GM23248 (cell line): ENCODE data around the gene MACC1. TPM values are rescaled to one million over a fixed set of nuclear protein-coding genes. Genes with fewer than 3 reads are reported as not detected.

ENCODE experiments used
- DNase-seq: peaks from one replicate; pipeline ENCODE4 v3.0.0-alpha.2; 2015
- H2AFZ ChIP-seq: fragments of 200-600 bp; sonication (generic); 2 replicates; pipeline ENCODE4 v1.6.1; 2016; ENCODE audit warnings: antibody characterized with exemption
- H3F3A ChIP-seq: fragments of 200-600 bp; sonication (generic); 2 replicates; pipeline ENCODE4 v1.6.1; 2016; ENCODE audit warnings: mild to moderate bottlenecking, antibody characterized with exemption, mixed run types; ENCODE audit not compliant: insufficient read depth
- H3K27ac ChIP-seq: fragments of 200-600 bp; sonication (generic); 2 replicates; pipeline ENCODE4 v1.5.1; 2016; ENCODE audit warnings: mild to moderate bottlenecking
- H3K27me3 ChIP-seq: fragments of 200-600 bp; sonication (generic); replicated peaks from 2 replicates; pipeline ENCODE4 v1.6.1; 2016; ENCODE audit warnings: mild to moderate bottlenecking; ENCODE audit not compliant: insufficient read depth
- H3K36me3 ChIP-seq: fragments of 200-600 bp; sonication (generic); 2 replicates; pipeline ENCODE4 v1.6.1; 2016; ENCODE audit warnings: low read depth, mild to moderate bottlenecking
- H3K4me1 ChIP-seq: fragments of 200-600 bp; sonication (generic); 2 replicates; pipeline ENCODE4 v1.6.1; 2016; ENCODE audit warnings: mild to moderate bottlenecking; ENCODE audit not compliant: insufficient read depth
- H3K4me2 ChIP-seq: fragments of 200-600 bp; sonication (generic); one replicate; pipeline ENCODE4 v1.6.1; 2016; ENCODE audit warnings: mild to moderate bottlenecking; ENCODE audit not compliant: unreplicated experiment
- H3K4me3 ChIP-seq: fragments of 200-600 bp; sonication (generic); 2 replicates; pipeline ENCODE4 v1.5.1; 2016; ENCODE audit warnings: mild to moderate bottlenecking
- H3K79me2 ChIP-seq: fragments of 200-600 bp; sonication (generic); 2 replicates; pipeline ENCODE4 v1.6.1; 2016; ENCODE audit warnings: mild to moderate bottlenecking; ENCODE audit not compliant: insufficient read depth
- H3K9ac ChIP-seq: fragments of 200-600 bp; sonication (generic); 2 replicates; pipeline ENCODE4 v1.6.1; 2016; ENCODE audit warnings: mild to moderate bottlenecking
- H3K9me2 ChIP-seq: fragments of 200-600 bp; sonication (generic); 2 replicates; pipeline ENCODE4 v1.6.1; 2016; ENCODE audit warnings: mixed run types, mild to moderate bottlenecking, moderate library complexity; ENCODE audit not compliant: insufficient read depth
- H3K9me3 ChIP-seq: fragments of 200-600 bp; sonication (generic); one replicate; pipeline ENCODE4 v1.6.1; 2017; ENCODE audit warnings: low read depth
- H4K20me1 ChIP-seq: fragments of 200-600 bp; sonication (generic); 2 replicates; pipeline ENCODE4 v1.6.0; 2016; ENCODE audit not compliant: insufficient read depth
- EZH2 ChIP-seq: fragments of 200-600 bp; sonication (generic); IDR thresholded peaks from 2 replicates; pipeline ENCODE4 v1.6.1; 2018; ENCODE audit warnings: antibody characterized with exemption, mild to moderate bottlenecking; ENCODE audit not compliant: insufficient read depth, poor library complexity, severe bottlenecking
- EZH2phosphoT487 ChIP-seq: fragments of 200-600 bp; sonication (generic); IDR thresholded peaks from 2 replicates; pipeline ENCODE4 v1.6.1; 2018; ENCODE audit warnings: antibody characterized with exemption, moderate library complexity, mild to moderate bottlenecking, low read depth; ENCODE audit not compliant: insufficient read depth
- WGBS, 2 experiments: methylation state at CpG; one replicate each; pipeline ENCODE4 v1.1.6; 2015 to 2017; ENCODE audit warnings: low lambda C conversion rate in 2 of 2, low coverage in 1 of 2; ENCODE audit errors: missing lambda C conversion rate in 2 of 2; 5-methylcytosine and 5-hydroxymethylcytosine counted together
- in situ Hi-C: fragments of 300-500 bp; cut with MboI; formaldehyde crosslinking; loops from 2 replicates; pipeline ENCODE4 v1.15.0; 2020
- polyA plus RNA-seq: library from polyadenylated mRNA; unstranded; fragments of >200 nt; fragmentation: Nextera tagmentation; extraction: Ambion mirVana; gene quantifications from 2 replicates; pipeline ENCODE4 v1.2.1, GENCODE V29; 2016
- total RNA-seq: library from RNA; depleted of rRNA; stranded (reverse); fragments of >200 nt; shearing (Covaris generic); gene quantifications from 2 replicates; pipeline ENCODE4 v1.2.3, GENCODE V29; 2014

Gene MACC1
- total and polyA plus RNA-seq, 2 experiments from 2014 or later: 0.05 to 0.11 TPM

- no peaks in the 10 kb centered on the region for H3K36me3 ChIP-seq
- H3K9me2 ChIP-seq: peaks cover 4% of the 10 kb centered on the region; the same call in 1 of the 2 replicates
- H3K9me3 ChIP-seq: no peaks in the 10 kb centered on the region
- no peak for TF ChIP-seq EZH2phosphoT487
- no peak for TF ChIP-seq EZH2
- H2AFZ ChIP-seq: no peak overlapping the region
- in situ Hi-C loops: no loop called here
- no peak for DNase-seq
- H3K9ac ChIP-seq: no peak overlapping the region
- H3K27ac ChIP-seq: no peak overlapping the region
- 97 to 100% methylated on average over 1 of the region's 1 CpG for WGBS, 2 experiments
- no peaks in the 10 kb centered on the region for H3K27me3 ChIP-seq
- H3K79me2 ChIP-seq: no peaks in the 10 kb centered on the region
- H4K20me1 ChIP-seq: no peaks in the 10 kb centered on the region
- H3K4me3 ChIP-seq: no peak overlapping the region
- H3K4me2 ChIP-seq: no peak overlapping the region
- H3K4me1 ChIP-seq: peaks cover 38% of the 10 kb centered on the region
- peaks cover 18% of the 10 kb centered on the region for H3F3A ChIP-seq
Measured at GRCh38 chr7:20232848-20233247, 15.7 kb upstream of the MACC1 start.

GRCh38 chr7:20229646-20230500 lies 12.7 kb upstream of the MACC1 start:
- Histone ChIP-seq H3K9me2 (peaks cover 4% of the 10 kb centered on the region; the same call in 1 of the 2 replicates), H3K79me2 (no peaks in the 10 kb centered on the region), H3K4me3 (no peak overlapping the region), H3K27me3 (no peaks in the 10 kb centered on the region), H3F3A (peaks cover 13% of the 10 kb centered on the region; the same call in 1 of the 2 replicates), H2AFZ (no peak overlapping the region), H3K9ac (peak overlapping the region; percentile 1; the same call in 1 of the 2 replicates), H3K27ac (peak overlapping the region; percentile 57), H3K9me3 (no peaks in the 10 kb centered on the region), H3K4me2 (peak overlapping the region; percentile 9), H4K20me1 (no peaks in the 10 kb centered on the region), H3K36me3 (no peaks in the 10 kb centered on the region), H3K4me1 (peaks cover 27% of the 10 kb centered on the region)
- TF ChIP-seq EZH2: no peak
- no peak for TF ChIP-seq EZH2phosphoT487
- peak; percentile 90 for DNase-seq
- in situ Hi-C loops: no loop called here
- 47 to 48% methylated on average over 7 of the region's 7 CpGs for WGBS, 2 experiments

- Histone ChIP-seq H3K36me3 (no peaks in the 10 kb centered on the region), H3K79me2 (no peaks in the 10 kb centered on the region), H3K4me3 (no peak overlapping the region), H3K4me1 (peaks cover 31% of the 10 kb centered on the region), H3K27me3 (no peaks in the 10 kb centered on the region), H2AFZ (no peak overlapping the region), H4K20me1 (no peaks in the 10 kb centered on the region), H3K4me2 (no peak overlapping the region), H3F3A (peaks cover 13% of the 10 kb centered on the region; the same call in 1 of the 2 replicates), H3K9ac (no peak overlapping the region), H3K9me2 (peaks cover 4% of the 10 kb centered on the region; the same call in 1 of the 2 replicates), H3K9me3 (no peaks in the 10 kb centered on the region), H3K27ac (no peak overlapping the region)
- DNase-seq: no peak
- in situ Hi-C loops: no loop called here
- 68 to 72% methylated on average over 3 of the region's 3 CpGs for WGBS, 2 experiments
- TF ChIP-seq EZH2phosphoT487: no peak
- no peak for TF ChIP-seq EZH2
Measured at GRCh38 chr7:20229081-20229480, 11.9 kb upstream of the MACC1 start.

- H3F3A ChIP-seq: peaks cover 13% of the 10 kb centered on the region; the same call in 1 of the 2 replicates
- no peak overlapping the region for H2AFZ ChIP-seq
- no peaks in the 10 kb centered on the region for H4K20me1 ChIP-seq
- no peaks in the 10 kb centered on the region for H3K9me3 ChIP-seq
- no peak overlapping the region for H3K4me3 ChIP-seq
- no peak overlapping the region for H3K27ac ChIP-seq
- no peaks in the 10 kb centered on the region for H3K79me2 ChIP-seq
- H3K36me3 ChIP-seq: no peaks in the 10 kb centered on the region
- TF ChIP-seq EZH2phosphoT487 (no peak), EZH2 (no peak)
- peaks cover 4% of the 10 kb centered on the region; the same call in 1 of the 2 replicates for H3K9me2 ChIP-seq
- no peak overlapping the region for H3K9ac ChIP-seq
- H3K4me2 ChIP-seq: no peak overlapping the region
- H3K27me3 ChIP-seq: no peaks in the 10 kb centered on the region
- in situ Hi-C loops: no loop called here
- peaks cover 35% of the 10 kb centered on the region for H3K4me1 ChIP-seq
- DNase-seq: no peak
Measured at GRCh38 chr7:20228654-20229053, 11.5 kb upstream of the MACC1 start.
